Stimulated activated naive CD4-positive, alpha-beta T cell (primary cell): Measurements from ENCODE around the gene SLC36A4.
"Not testable (repeated sequence)": the region's sequence is repeated elsewhere in the genome, so short reads cannot be mapped to it uniquely, and the experiment has no call there.

Experiments used
- DNase-seq, 6 experiments: peaks; one replicate each; lab custom pipeline; 2025; lab: John Stamatoyannopoulos, UW

SLC36A4 gene

GRCh38 chr11:93122535-93123235 is 75.1 kb downstream of the SLC36A4 start:
- DNase-seq, result no peak

- no peak for DNase-seq
These were observed 79.5 kb downstream of the SLC36A4 start for GRCh38 chr11:93118276-93118675.

- DNase-seq, result no peak
These were observed 80.2 kb downstream of the SLC36A4 start for GRCh38 chr11:93117565-93117964.

- no peak for DNase-seq
These were observed 81.0 kb downstream of the SLC36A4 start for GRCh38 chr11:93116641-93117441.

- no peak for DNase-seq
These were observed 83.5 kb downstream of the SLC36A4 start for GRCh38 chr11:93114304-93114703.

GRCh38 chr11:93113824-93114223 is 84.0 kb downstream of the SLC36A4 start:
- no peak for DNase-seq

- DNase-seq, result not testable (repeated sequence)
These were observed 86.6 kb downstream of the SLC36A4 start for GRCh38 chr11:93111147-93111546.

- DNase-seq, result no peak
These were observed 97.6 kb downstream of the SLC36A4 start for GRCh38 chr11:93100211-93100610.

- DNase-seq, result no peak
These were observed 98.0 kb downstream of the SLC36A4 start for GRCh38 chr11:93099806-93100205.
